OCI-LY7 (cell line): ENCODE results near the gene RELCH. TPM values are rescaled to one million over a fixed set of nuclear protein-coding genes. Genes with fewer than 3 reads are reported as not detected.

Experiments
- BruUV-seq: library from RNA; stranded (reverse); fragments of 400-500 nt; replicated peaks from 2 replicates; lab custom pipeline; 2021; lab: Mats Ljungman, UMichigan
- CTCF ChIA-PET: fragments of 300-600 bp; sonication (Branson Sonifier 250); formaldehyde crosslinking; loops from one replicate; lab custom pipeline; 2022; ENCODE audit warnings: antibody characterized with exemption; ENCODE audit not compliant: unreplicated experiment; lab: Charles Lee
- POLR2A ChIA-PET: fragments of 300-600 bp; sonication (Branson Sonifier 250); formaldehyde crosslinking; loops from one replicate; lab custom pipeline; 2022; ENCODE audit warnings: antibody characterized with exemption; lab: Charles Lee
- DNase-seq: peaks from one replicate; pipeline ENCODE4 v3.0.0-alpha.2; 2015; ENCODE audit warnings: low spot score
- H2AFZ ChIP-seq: fragments of 200-600 bp; sonication (generic), shearing (Covaris generic); 2 replicates; pipeline ENCODE4 v1.6.1; 2014; ENCODE audit warnings: mild to moderate bottlenecking, antibody characterized with exemption, low read length, moderate library complexity
- H3K27ac ChIP-seq: fragments of 200-600 bp; sonication (generic); 2 replicates; pipeline ENCODE4 v1.5.1; 2014; ENCODE audit warnings: mixed run types, low read depth, mild to moderate bottlenecking, moderate library complexity, low read length, inconsistent platforms; ENCODE audit not compliant: poor library complexity, severe bottlenecking
- H3K36me3 ChIP-seq: fragments of 200-600 bp; sonication (generic); 2 replicates; pipeline ENCODE4 v1.6.1; 2014; ENCODE audit warnings: mild to moderate bottlenecking, antibody characterized with exemption, low read length, moderate library complexity, mixed read lengths; ENCODE audit not compliant: insufficient read depth
- H3K4me1 ChIP-seq: fragments of 200-600 bp; sonication (generic); 2 replicates; pipeline ENCODE4 v1.5.1; 2014; ENCODE audit warnings: mild to moderate bottlenecking, low read length; ENCODE audit not compliant: insufficient read depth, poor library complexity, severe bottlenecking
- H3K4me2 ChIP-seq: fragments of 200-600 bp; sonication (generic); 2 replicates; pipeline ENCODE4 v1.6.1; 2014; ENCODE audit warnings: mild to moderate bottlenecking, low read length
- H3K4me3 ChIP-seq: fragments of 200-600 bp; sonication (generic); 2 replicates; pipeline ENCODE4 v1.5.1; 2014; ENCODE audit warnings: mild to moderate bottlenecking, low read depth, low read length; ENCODE audit not compliant: poor library complexity, severe bottlenecking
- H3K79me2 ChIP-seq: fragments of 200-600 bp; sonication (generic); 2 replicates; pipeline ENCODE4 v1.6.1; 2016; ENCODE audit warnings: low read depth, mild to moderate bottlenecking, low read length, moderate library complexity, mixed read lengths; ENCODE audit not compliant: insufficient read depth
- H3K9me2 ChIP-seq: fragments of 200-600 bp; sonication (generic); 2 replicates; pipeline ENCODE4 v1.6.1; 2016; ENCODE audit warnings: mild to moderate bottlenecking, low read length, mixed read lengths; ENCODE audit not compliant: insufficient read depth
- H3K9me3 ChIP-seq: fragments of 200-600 bp; sonication (generic); 2 replicates; pipeline ENCODE4 v1.6.1; 2014; ENCODE audit warnings: mild to moderate bottlenecking, mixed run types, low read length, mixed read lengths
- H4K20me1 ChIP-seq: fragments of 200-600 bp; sonication (generic); 2 replicates; pipeline ENCODE4 v1.6.1; 2014; ENCODE audit warnings: mild to moderate bottlenecking, antibody characterized with exemption, low read length, moderate library complexity, mixed read lengths; ENCODE audit not compliant: insufficient read depth
- EZH2phosphoT487 ChIP-seq: fragments of 200-600 bp; sonication (generic); IDR thresholded peaks from 2 replicates; pipeline ENCODE4 v1.6.1; 2018; ENCODE audit warnings: low read depth, borderline replicate concordance, mild to moderate bottlenecking, mixed run types, antibody characterized with exemption, low read length, moderate library complexity, mixed read lengths
- intact Hi-C: fragments of 100-400 bp; cut with micrococcal nuclease; formaldehyde crosslinking; loops from one replicate; pipeline ENCODE4 v1.10.0; 2022; ENCODE audit not compliant: unreplicated experiment
- total RNA-seq, 2 experiments: library from RNA; depleted of rRNA in 1 of 2; stranded (reverse); fragments of >200 nt in 1 of 2; shearing (Covaris generic) in 1 of 2; gene quantifications; 2 replicates each; pipeline ENCODE4 v1.2.3, GENCODE V29; 2014 to 2022
- TF ChIP-seq, protein P1 (sequence below): fragments of 200-600 bp; sonication (generic); conservative IDR thresholded peaks from 2 replicates; pipeline ENCODE4 v1.5.1; 2014; ENCODE audit warnings: mild to moderate bottlenecking, antibody characterized with exemption, low read length, moderate library complexity, mixed read lengths

RELCH gene
- total RNA-seq, 2 experiments from 2014 or later = 21.2 to 23.1 TPM

DNA sequence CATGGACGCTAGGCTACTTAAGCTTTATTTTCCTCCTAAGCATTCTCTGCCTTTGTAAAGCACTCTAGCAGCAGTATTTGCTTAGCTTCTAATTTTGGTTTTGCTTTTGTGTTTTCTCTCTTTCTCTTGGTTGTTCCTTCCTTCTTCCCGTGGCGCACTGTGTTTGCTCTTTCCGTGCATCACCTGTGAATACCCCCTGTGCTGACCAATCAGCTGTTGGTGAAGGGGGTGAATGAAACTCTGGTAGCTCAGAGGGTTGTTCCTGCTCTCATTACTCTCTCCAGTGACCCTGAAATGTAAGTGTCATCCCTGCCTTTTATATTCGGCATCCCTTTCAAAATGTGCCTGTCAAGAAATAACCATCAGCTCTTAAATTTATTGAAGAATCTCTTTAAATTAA is 92.5 kb downstream of the RELCH start:
- Histone ChIP-seq H3K4me3 (no peak overlapping the region), H3K27ac (no peak overlapping the region), H3K9me2 (no peaks in the 10 kb centered on the region), H3K9me3 (no peaks in the 10 kb centered on the region), H2AFZ (no peak overlapping the region), H4K20me1 (no peaks in the 10 kb centered on the region), H3K4me1 (no peaks in the 10 kb centered on the region), H3K79me2 (no peaks in the 10 kb centered on the region), H3K4me2 (no peak overlapping the region), H3K36me3 (peaks cover 25% of the 10 kb centered on the region)
- no TSS peak for BruUV-seq
- DNase-seq = no peak
- intact Hi-C loops = no loop called here
- no peak for TF ChIP-seq EZH2phosphoT487
- TF ChIP-seq, protein P1, sequence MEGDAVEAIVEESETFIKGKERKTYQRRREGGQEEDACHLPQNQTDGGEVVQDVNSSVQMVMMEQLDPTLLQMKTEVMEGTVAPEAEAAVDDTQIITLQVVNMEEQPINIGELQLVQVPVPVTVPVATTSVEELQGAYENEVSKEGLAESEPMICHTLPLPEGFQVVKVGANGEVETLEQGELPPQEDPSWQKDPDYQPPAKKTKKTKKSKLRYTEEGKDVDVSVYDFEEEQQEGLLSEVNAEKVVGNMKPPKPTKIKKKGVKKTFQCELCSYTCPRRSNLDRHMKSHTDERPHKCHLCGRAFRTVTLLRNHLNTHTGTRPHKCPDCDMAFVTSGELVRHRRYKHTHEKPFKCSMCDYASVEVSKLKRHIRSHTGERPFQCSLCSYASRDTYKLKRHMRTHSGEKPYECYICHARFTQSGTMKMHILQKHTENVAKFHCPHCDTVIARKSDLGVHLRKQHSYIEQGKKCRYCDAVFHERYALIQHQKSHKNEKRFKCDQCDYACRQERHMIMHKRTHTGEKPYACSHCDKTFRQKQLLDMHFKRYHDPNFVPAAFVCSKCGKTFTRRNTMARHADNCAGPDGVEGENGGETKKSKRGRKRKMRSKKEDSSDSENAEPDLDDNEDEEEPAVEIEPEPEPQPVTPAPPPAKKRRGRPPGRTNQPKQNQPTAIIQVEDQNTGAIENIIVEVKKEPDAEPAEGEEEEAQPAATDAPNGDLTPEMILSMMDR = no peak
- POLR2A ChIA-PET = interaction anchor here (0.6 kb wide), 2 partner anchors 49 to 297 kb away, joined by 3 read pairs; no protein-coding TSS in a partner anchor
- CTCF ChIA-PET = no interaction called here

DNA sequence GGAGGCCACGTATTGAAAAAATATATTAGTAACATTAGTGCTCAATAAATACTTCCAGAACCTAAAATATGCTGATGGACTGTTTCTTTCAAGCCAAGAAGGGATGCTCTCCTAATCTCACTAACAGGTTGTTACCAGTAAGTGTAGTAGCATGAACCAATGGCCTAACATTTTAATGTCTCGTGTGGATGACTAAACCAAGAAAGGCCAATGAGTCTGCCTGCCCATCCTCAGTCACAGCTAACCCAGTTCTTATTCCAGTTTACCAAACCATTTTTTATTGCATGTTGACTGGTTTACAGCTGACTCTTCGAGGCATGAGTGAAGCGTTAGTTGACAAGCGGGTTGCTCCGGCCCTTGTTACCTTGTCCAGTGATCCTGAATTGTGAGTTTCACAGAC is 93.0 kb downstream of the RELCH start:
- intact Hi-C loops = no loop called here
- H2AFZ ChIP-seq = no peak overlapping the region
- CTCF ChIA-PET = no interaction called here
- no peaks in the 10 kb centered on the region for H3K9me3 ChIP-seq
- TF ChIP-seq EZH2phosphoT487 = no peak
- TF ChIP-seq, protein P1 = no peak
- no peaks in the 10 kb centered on the region for H3K4me1 ChIP-seq
- no peaks in the 10 kb centered on the region for H3K9me2 ChIP-seq
- POLR2A ChIA-PET = no interaction called here
- no peak for DNase-seq
- no peak overlapping the region for H3K4me3 ChIP-seq
- H3K4me2 ChIP-seq = no peak overlapping the region
- BruUV-seq = no TSS peak
- no peak overlapping the region for H3K27ac ChIP-seq
- H3K79me2 ChIP-seq = no peaks in the 10 kb centered on the region
- peaks cover 26% of the 10 kb centered on the region for H3K36me3 ChIP-seq
- H4K20me1 ChIP-seq = no peaks in the 10 kb centered on the region

DNA sequence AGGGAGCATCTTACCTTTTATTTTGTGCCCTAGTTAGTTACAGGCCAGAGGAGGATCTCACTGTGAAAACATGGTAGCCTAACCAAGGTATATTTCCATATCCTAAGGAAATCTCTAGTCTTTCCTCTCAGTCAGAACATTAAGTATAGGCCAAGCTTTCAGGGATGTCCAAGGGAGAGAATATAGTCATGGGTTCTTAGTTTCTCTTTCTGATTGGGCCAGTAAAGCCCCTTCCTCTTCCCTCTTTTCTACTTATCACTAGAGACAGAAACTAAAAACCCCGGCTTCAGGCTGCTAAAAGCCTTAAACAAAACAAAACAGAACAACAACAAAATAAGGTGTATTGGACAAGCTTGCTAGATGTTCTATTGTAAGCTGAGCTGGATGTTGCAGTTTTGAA is 93.7 kb downstream of the RELCH start:
- no peaks in the 10 kb centered on the region for H3K9me3 ChIP-seq
- H3K4me1 ChIP-seq = no peaks in the 10 kb centered on the region
- no TSS peak for BruUV-seq
- ChIA-PET POLR2A (no interaction called here), CTCF (no interaction called here)
- no peak for TF ChIP-seq EZH2phosphoT487
- TF ChIP-seq, protein P1 = no peak
- H3K27ac ChIP-seq = no peak overlapping the region
- H3K9me2 ChIP-seq = no peaks in the 10 kb centered on the region
- intact Hi-C loops = no loop called here
- H3K4me2 ChIP-seq = no peak overlapping the region
- DNase-seq = no peak
- H3K79me2 ChIP-seq = no peaks in the 10 kb centered on the region
- no peak overlapping the region for H3K4me3 ChIP-seq
- no peaks in the 10 kb centered on the region for H4K20me1 ChIP-seq
- H3K36me3 ChIP-seq = peaks cover 31% of the 10 kb centered on the region
- H2AFZ ChIP-seq = no peak overlapping the region
